WERI-Rb-1 (cell line): ENCODE results near the gene MSANTD7.

ENCODE experiments used
- DNase-seq: peaks from one replicate; pipeline ENCODE4 v3.0.0-alpha.2; 2020
- H3K27ac ChIP-seq: fragments of 250-450 bp; sonication (Bioruptor Pico); 2 replicates; pipeline ENCODE4 v1.5.1; 2020; ENCODE audit warnings: mild to moderate bottlenecking, moderate library complexity
- H3K27me3 ChIP-seq: fragments of 250-450 bp; sonication (Bioruptor Pico); 2 replicates; pipeline ENCODE4 v1.5.1; 2021; ENCODE audit warnings: mild to moderate bottlenecking, low read depth, moderate library complexity; ENCODE audit not compliant: insufficient read depth, severe bottlenecking
- H3K36me3 ChIP-seq: fragments of 250-450 bp; sonication (Bioruptor Pico); 2 replicates; pipeline ENCODE4 v1.5.1; 2020; ENCODE audit warnings: mild to moderate bottlenecking, moderate library complexity
- H3K4me3 ChIP-seq: 2 replicates; pipeline ENCODE4 v1.5.1; 2011; ENCODE audit warnings: low read depth, mild to moderate bottlenecking, control low read depth, low read length
- H3K9me3 ChIP-seq: fragments of 250-450 bp; sonication (Bioruptor Pico); 2 replicates; pipeline ENCODE4 v1.5.1; 2021; ENCODE audit warnings: mild to moderate bottlenecking, moderate library complexity; ENCODE audit not compliant: severe bottlenecking
- TF ChIP-seq, protein P1 (sequence below): IDR thresholded peaks from 2 replicates; pipeline ENCODE4 v1.5.1; 2011; ENCODE audit warnings: low read depth, mild to moderate bottlenecking, control low read depth, inconsistent platforms, low read length

Gene MSANTD7, protein sequence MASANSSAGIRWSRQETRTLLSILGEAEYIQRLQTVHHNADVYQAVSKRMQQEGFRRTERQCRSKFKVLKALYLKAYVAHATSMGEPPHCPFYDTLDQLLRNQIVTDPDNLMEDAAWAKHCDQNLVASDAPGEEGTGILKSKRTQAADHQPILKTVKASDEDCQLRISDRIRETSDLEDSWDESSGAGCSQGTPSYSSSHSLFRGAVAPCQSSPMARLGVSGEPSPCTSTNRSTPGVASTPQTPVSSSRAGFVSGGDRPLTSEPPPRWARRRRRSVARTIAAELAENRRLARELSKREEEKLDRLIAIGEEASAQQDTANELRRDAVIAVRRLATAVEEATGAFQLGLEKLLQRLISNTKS

DNA sequence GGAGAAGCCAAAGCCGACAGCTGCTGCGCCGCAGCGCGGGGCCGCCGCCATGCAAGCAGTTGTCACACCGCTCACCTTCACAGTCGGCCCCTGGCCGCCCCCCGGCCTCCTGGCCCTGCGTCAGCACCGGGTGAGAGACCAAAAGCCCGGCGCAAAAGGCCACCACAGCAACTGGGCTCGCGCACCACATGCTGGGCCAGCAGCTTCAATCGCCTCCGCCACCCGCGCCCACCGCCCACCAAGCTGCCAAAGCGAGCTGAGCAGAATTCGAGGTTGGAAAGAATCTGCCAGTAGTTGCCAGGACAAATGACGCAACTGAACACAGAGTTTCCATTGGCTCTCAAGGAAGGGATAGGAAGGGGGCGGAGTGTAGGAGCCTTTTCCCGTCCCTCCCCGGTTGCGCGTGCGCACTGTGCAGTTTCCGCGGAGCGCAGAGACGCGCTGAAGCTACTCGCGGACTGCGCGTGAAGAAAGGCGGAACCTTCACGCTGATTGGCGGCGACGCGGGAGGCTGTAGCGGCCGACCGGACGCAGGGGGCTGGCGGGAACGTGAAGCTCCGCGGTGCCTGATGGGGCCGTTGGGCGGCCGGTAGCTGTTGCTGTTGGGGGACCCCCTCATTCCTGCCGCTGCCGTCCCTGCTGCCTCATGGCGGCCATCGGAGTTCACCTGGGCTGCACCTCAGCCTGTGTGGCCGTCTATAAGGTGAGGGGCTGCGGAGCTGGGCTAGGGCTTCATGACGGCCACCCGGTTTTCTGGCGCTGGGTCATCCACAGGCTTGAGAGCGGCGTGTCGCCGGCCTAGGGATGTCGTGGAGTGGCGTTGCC is at the start of gene MSANTD7, which contains the start of the genes CDNF and HSPA14:
MSANTD7 (plus strand) TSS at position 550 of the 825 bp plus-strand sequence. CDS start 3,979 bp downstream, outside the sequence.
CDNF (minus strand) TSS at position 281 of the 825 bp plus-strand sequence; CDS start at position 190, 91 bp downstream.
HSPA14 (plus strand) TSS at position 550 of the 825 bp plus-strand sequence; CDS start at position 647, 97 bp downstream.
- DNase-seq, result peak; percentile 95

DNA sequence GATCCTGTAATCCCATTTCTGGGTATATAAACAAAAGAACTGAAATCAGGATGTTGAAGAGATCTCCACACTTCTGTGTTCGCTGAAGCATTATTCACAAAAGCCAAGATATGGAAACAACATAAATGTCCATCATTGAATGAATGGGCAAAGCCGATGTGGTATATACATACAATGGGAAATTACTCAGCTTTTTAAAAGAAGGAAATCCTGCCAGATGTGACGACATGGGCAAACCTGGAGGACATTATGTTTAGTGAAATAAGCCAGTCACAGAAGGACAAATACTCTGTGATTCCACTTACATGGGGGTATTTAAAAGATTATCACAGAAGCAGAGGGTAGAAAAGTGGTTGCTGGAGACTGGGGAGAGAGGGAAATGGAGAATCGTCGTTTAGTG is 39.5 kb upstream of the MSANTD7 start:
- Histone ChIP-seq H3K4me3 (no peak overlapping the region), H3K36me3 (no peaks in the 10 kb centered on the region), H3K27ac (no peak overlapping the region), H3K27me3 (no peaks in the 10 kb centered on the region), H3K9me3 (no peaks in the 10 kb centered on the region)
- DNase-seq, result no peak
- TF ChIP-seq, protein P1, sequence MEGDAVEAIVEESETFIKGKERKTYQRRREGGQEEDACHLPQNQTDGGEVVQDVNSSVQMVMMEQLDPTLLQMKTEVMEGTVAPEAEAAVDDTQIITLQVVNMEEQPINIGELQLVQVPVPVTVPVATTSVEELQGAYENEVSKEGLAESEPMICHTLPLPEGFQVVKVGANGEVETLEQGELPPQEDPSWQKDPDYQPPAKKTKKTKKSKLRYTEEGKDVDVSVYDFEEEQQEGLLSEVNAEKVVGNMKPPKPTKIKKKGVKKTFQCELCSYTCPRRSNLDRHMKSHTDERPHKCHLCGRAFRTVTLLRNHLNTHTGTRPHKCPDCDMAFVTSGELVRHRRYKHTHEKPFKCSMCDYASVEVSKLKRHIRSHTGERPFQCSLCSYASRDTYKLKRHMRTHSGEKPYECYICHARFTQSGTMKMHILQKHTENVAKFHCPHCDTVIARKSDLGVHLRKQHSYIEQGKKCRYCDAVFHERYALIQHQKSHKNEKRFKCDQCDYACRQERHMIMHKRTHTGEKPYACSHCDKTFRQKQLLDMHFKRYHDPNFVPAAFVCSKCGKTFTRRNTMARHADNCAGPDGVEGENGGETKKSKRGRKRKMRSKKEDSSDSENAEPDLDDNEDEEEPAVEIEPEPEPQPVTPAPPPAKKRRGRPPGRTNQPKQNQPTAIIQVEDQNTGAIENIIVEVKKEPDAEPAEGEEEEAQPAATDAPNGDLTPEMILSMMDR, result no peak

More for the DNA sequence above, at the start of gene MSANTD7, which contains the start of the genes CDNF and HSPA14:
- peak within 1 kb of the TSS; percentile 94 for H3K27ac ChIP-seq
- H3K9me3 ChIP-seq, result no peaks in the 10 kb centered on the region
- H3K27me3 ChIP-seq, result no peaks in the 10 kb centered on the region
- H3K36me3 ChIP-seq, result peaks cover 26% of the 10 kb centered on the region
- TF ChIP-seq, protein P1, result no peak
- H3K4me3 ChIP-seq, result peak within 1 kb of the TSS; percentile 96

DNA sequence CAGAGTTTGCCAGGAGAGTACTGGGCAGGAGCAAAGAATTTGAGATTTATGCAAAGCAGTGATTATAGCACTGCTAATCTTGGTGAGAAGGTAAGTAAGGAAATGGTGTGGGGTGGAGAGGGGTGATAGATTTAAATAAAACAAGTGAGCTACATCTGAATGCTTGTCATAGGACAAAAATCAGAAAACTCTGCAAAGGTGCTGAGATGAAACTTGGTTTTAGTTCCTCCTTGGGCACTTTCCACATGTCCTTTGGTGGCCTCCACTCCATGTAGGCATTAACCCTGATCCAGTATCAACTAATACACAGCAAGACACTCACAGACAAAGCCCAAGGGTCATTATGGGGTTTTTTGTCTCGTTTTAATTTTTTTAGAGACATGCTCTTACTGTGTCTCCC is 37.7 kb upstream of the MSANTD7 start:
- H3K4me3 ChIP-seq, result no peak overlapping the region
- no peaks in the 10 kb centered on the region for H3K27me3 ChIP-seq
- no peaks in the 10 kb centered on the region for H3K36me3 ChIP-seq
- TF ChIP-seq, protein P1, result no peak
- H3K27ac ChIP-seq, result no peak overlapping the region
- no peak for DNase-seq
- H3K9me3 ChIP-seq, result no peaks in the 10 kb centered on the region

DNA sequence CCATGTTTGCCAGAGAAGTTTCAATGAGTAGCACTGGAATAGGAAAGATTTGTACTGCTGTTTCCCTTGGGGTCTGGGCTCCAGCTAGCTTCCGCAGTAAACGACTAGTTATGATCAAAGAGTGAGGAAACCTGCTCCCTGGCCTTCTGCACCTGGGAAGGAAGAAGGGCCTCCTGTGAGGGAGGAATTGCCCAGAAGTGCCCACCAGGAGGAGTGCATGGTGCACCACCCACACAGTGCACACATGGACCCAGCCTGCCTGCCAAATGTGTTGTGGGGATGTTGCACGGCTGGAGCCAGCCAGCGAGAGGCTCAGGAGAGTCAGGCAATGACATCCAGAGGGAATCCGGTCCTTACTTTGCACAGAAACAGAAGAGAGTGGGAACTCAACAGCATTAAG is 36.4 kb upstream of the MSANTD7 start:
- H3K4me3 ChIP-seq, result no peak overlapping the region
- no peaks in the 10 kb centered on the region for H3K36me3 ChIP-seq
- no peaks in the 10 kb centered on the region for H3K9me3 ChIP-seq
- no peaks in the 10 kb centered on the region for H3K27me3 ChIP-seq
- DNase-seq, result no peak
- TF ChIP-seq, protein P1, result 0 out of 2 replicates have a peak, but pooled peaks have one; percentile 4
- H3K27ac ChIP-seq, result no peak overlapping the region

DNA sequence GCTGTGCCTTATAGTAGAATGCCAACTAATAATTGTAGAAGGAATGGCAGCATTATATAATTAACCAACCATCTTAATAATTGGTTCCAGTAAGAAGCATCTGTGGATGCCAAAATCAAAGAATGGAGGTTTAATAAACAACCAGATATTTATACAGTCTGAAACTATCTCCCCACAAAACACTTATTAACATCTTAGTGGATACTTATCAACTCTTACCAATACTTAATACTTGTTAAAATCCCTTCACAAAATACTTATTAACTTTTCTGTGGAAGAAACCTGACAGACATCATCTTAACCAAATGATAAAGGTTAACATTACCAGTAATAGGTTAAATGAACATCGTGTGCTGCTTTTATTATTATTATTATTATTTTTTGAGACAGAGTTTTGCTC is 34.3 kb upstream of the MSANTD7 start:
- TF ChIP-seq, protein P1, result no peak
- no peak overlapping the region for H3K4me3 ChIP-seq
- no peaks in the 10 kb centered on the region for H3K27me3 ChIP-seq
- no peak for DNase-seq
- no peak overlapping the region for H3K27ac ChIP-seq
- no peaks in the 10 kb centered on the region for H3K36me3 ChIP-seq
- no peaks in the 10 kb centered on the region for H3K9me3 ChIP-seq
